ENCODE results near the gene ENTREP3.
"Not testable (repeated sequence)": the region's sequence is repeated elsewhere in the genome, so short reads cannot be mapped to it uniquely, and the experiment has no call there.

The ENTREP3 gene

GRCh38 chr1:155220211-155220965 lies 34.9 kb downstream of the ENTREP3 start:
- DNase-seq = not testable (repeated sequence)

GRCh38 chr1:155219592-155220031 lies 35.7 kb downstream of the ENTREP3 start:
- no peak for DNase-seq

- DNase-seq = no peak
Measured at GRCh38 chr1:155218854-155219591, 36.3 kb downstream of the ENTREP3 start.

- DNase-seq = not testable (repeated sequence)
Measured at GRCh38 chr1:155214702-155215101, 40.6 kb downstream of the ENTREP3 start.

- not testable (repeated sequence) for DNase-seq
Measured at GRCh38 chr1:155212051-155212440, 43.2 kb downstream of the ENTREP3 start.

- not testable (repeated sequence) for DNase-seq
Measured at GRCh38 chr1:155211381-155212050, 43.8 kb downstream of the ENTREP3 start.

GRCh38 chr1:155210314-155211104 lies 44.8 kb downstream of the ENTREP3 start:
- DNase-seq = no peak

- no peak for DNase-seq
Measured at GRCh38 chr1:155209312-155209721, 46.0 kb downstream of the ENTREP3 start.

- DNase-seq = peak; percentile 95
Measured at GRCh38 chr1:155208541-155209311, 46.6 kb downstream of the ENTREP3 start, which contains the start of gene MTX1. Gene MTX1, plus strand, starts transcription at chr1:155208695. Its CDS starts 110 bp downstream, at chr1:155208805.

- DNase-seq = no peak
Measured at GRCh38 chr1:155207806-155208540, 47.3 kb downstream of the ENTREP3 start, which contains the start of gene THBS3. Gene THBS3, minus strand, starts transcription at chr1:155207897. Its CDS starts 21 bp downstream, at chr1:155207876.

- peak; percentile 94 for DNase-seq
Measured at GRCh38 chr1:155206891-155207805, 48.1 kb downstream of the ENTREP3 start.

- DNase-seq = no peak
Measured at GRCh38 chr1:155205969-155206593, 49.2 kb downstream of the ENTREP3 start.

- no peak for DNase-seq
Measured at GRCh38 chr1:155205035-155205434, 50.2 kb downstream of the ENTREP3 start.

- DNase-seq = no peak
Measured at GRCh38 chr1:155202731-155203515, 52.4 kb downstream of the ENTREP3 start.

- no peak for DNase-seq
Measured at GRCh38 chr1:155202198-155202597, 53.1 kb downstream of the ENTREP3 start.

- DNase-seq = no peak
Measured at GRCh38 chr1:155200920-155201319, 54.4 kb downstream of the ENTREP3 start.

- DNase-seq = no peak
Measured at GRCh38 chr1:155199792-155200191, 55.5 kb downstream of the ENTREP3 start.

GRCh38 chr1:155198547-155198906 lies 56.8 kb downstream of the ENTREP3 start:
- no peak for DNase-seq
